Caco-2 (cell line): ENCODE data around the gene FAM180A. TPM values are rescaled to one million over a fixed set of nuclear protein-coding genes. Genes with fewer than 3 reads are reported as not detected.

Experiments used
- BruUV-seq: library from RNA; stranded (reverse); fragments of 400-500 nt; replicated peaks from 2 replicates; lab custom pipeline; 2021; lab: Mats Ljungman, UMichigan
- CTCF ChIA-PET: fragments of 300-600 bp; sonication (Branson Sonifier 250); formaldehyde crosslinking; loops from one replicate; lab custom pipeline; 2022; ENCODE audit warnings: antibody characterized with exemption; lab: Charles Lee
- POLR2A ChIA-PET: fragments of 300-600 bp; sonication (Branson Sonifier 250); formaldehyde crosslinking; loops from one replicate; lab custom pipeline; 2022; ENCODE audit warnings: antibody characterized with exemption; lab: Charles Lee
- DNase-seq, 2 experiments: peaks; one replicate each; pipeline versions ENCODE4 v3.0.0 to v3.0.0-alpha.2; 2020 to 2022
- H3K27me3 ChIP-seq: replicated peaks from 2 replicates; pipeline ENCODE4 v1.6.0; 2011; ENCODE audit warnings: low read length; ENCODE audit not compliant: control insufficient read depth, insufficient read depth
- H3K36me3 ChIP-seq: 2 replicates; pipeline ENCODE4 v1.5.1; 2011; ENCODE audit warnings: low read length; ENCODE audit not compliant: control insufficient read depth, insufficient read depth
- H3K4me1 ChIP-seq: fragments of 250-450 bp; sonication (Bioruptor Pico); 2 replicates; pipeline ENCODE4 v1.5.1; 2020; ENCODE audit warnings: mild to moderate bottlenecking
- H3K4me3 ChIP-seq: 2 replicates; pipeline ENCODE4 v1.5.1; 2011; ENCODE audit warnings: low read depth, mild to moderate bottlenecking, control low read depth, low read length
- H3K9me3 ChIP-seq: fragments of 250-450 bp; sonication (Bioruptor Pico); 2 replicates; pipeline ENCODE4 v1.5.1; 2020; ENCODE audit warnings: mild to moderate bottlenecking, moderate library complexity
- H3K27ac Mint-ChIP-seq: one replicate; pipeline ENCODE4 v1.8.0; 2022; ENCODE audit warnings: mixed read lengths; ENCODE audit not compliant: unreplicated experiment
- H3K27me3 Mint-ChIP-seq: one replicate; pipeline ENCODE4 v1.8.0; 2022; ENCODE audit warnings: mixed read lengths; ENCODE audit not compliant: insufficient read depth, unreplicated experiment
- H3K36me3 Mint-ChIP-seq: one replicate; pipeline ENCODE4 v1.8.0; 2022; ENCODE audit warnings: mild to moderate bottlenecking, mixed read lengths; ENCODE audit not compliant: insufficient read depth, unreplicated experiment
- H3K4me1 Mint-ChIP-seq: one replicate; pipeline ENCODE4 v1.8.0; 2022; ENCODE audit warnings: low read depth, mixed read lengths; ENCODE audit not compliant: unreplicated experiment
- H3K4me3 Mint-ChIP-seq: one replicate; pipeline ENCODE4 v1.8.0; 2022; ENCODE audit warnings: mild to moderate bottlenecking, moderate library complexity, mixed read lengths; ENCODE audit not compliant: unreplicated experiment
- H3K9me3 Mint-ChIP-seq: one replicate; pipeline ENCODE4 v1.8.0; 2022; ENCODE audit warnings: mixed read lengths; ENCODE audit not compliant: unreplicated experiment
- intact Hi-C: fragments of 100-400 bp; cut with micrococcal nuclease; formaldehyde crosslinking; loops from one replicate; pipeline ENCODE4 v1.10.0; 2022; ENCODE audit not compliant: unreplicated experiment
- total RNA-seq: library from RNA; stranded (reverse); gene quantifications from 2 replicates; pipeline ENCODE4 v1.2.3, GENCODE V29; 2022
- TF ChIP-seq, protein P1 (sequence below), 2 experiments: fragments of 200-600 bp in 1 of 2; IDR thresholded peaks; 1 replicate in 1 of 2; 2 replicates in 1 of 2; pipeline versions ENCODE4 v1.5.1 to v1.8.0; 2011 to 2022; ENCODE audit warnings: antibody characterized with exemption in 1 of 2, control low read depth in 1 of 2, inconsistent platforms in 1 of 2, low read depth in 1 of 2, low read length in 1 of 2, mild to moderate bottlenecking in 1 of 2, moderate library complexity in 1 of 2; ENCODE audit not compliant: insufficient read depth in 1 of 2, severe bottlenecking in 1 of 2, unreplicated experiment in 1 of 2

FAM180A gene
- total RNA-seq, 1 experiment from 2014 or later: not detected

DNA sequence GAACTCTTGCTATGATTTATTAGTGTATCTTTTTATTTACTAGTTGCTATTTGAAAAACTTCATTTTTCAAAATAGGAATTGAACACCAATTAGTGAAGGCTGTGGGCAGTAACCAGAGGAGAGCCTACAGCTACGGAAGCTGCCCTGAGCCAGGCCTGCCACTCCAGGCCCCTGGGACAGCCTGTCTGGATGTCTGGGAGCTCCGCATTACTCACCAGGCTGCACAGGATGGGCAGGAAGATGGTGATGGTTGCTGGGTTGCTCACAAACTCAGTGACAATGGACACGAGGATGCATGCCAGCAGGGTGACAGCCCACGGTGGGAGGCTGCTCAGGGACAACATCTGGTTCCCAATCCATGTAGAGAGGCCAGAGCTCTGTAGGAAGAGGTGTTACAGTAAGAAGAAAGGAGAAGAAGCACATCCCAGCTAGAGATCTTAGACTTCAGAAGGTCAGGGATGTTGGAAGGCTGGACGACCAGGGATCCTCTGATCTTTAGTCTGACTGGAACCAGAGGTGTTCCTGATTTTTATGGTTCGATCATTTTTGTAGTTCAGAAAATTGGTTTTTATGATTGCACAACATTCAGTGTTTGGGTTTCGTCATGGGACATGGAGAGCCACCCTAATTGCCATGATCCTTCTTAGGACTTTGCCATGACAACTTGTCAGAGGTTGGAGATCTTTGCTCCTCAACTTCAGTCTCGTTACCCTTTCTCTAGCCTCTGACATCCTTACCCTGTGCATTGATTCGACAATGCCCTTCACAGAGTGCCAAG, 63.1 kb downstream of the FAM180A start:
- intact Hi-C loops: no loop called here
- Mint-ChIP-seq H3K27me3 (no peaks in the 10 kb centered on the region), H3K36me3 (no peaks in the 10 kb centered on the region), H3K4me1 (no peaks in the 10 kb centered on the region), H3K9me3 (no peaks in the 10 kb centered on the region), H3K4me3 (no peak overlapping the region), H3K27ac (no peak overlapping the region)
- CTCF ChIA-PET: interaction anchor here (0.9 to 1.0 kb wide), 2 partner anchors 13 to 15 kb away, joined by 3 read pairs; no protein-coding TSS in a partner anchor
- Histone ChIP-seq H3K27me3 (no peaks in the 10 kb centered on the region), H3K9me3 (no peaks in the 10 kb centered on the region), H3K36me3 (no peaks in the 10 kb centered on the region; the same call in 1 of the 2 replicates), H3K4me3 (no peak overlapping the region), H3K4me1 (no peaks in the 10 kb centered on the region)
- TF ChIP-seq, protein P1, sequence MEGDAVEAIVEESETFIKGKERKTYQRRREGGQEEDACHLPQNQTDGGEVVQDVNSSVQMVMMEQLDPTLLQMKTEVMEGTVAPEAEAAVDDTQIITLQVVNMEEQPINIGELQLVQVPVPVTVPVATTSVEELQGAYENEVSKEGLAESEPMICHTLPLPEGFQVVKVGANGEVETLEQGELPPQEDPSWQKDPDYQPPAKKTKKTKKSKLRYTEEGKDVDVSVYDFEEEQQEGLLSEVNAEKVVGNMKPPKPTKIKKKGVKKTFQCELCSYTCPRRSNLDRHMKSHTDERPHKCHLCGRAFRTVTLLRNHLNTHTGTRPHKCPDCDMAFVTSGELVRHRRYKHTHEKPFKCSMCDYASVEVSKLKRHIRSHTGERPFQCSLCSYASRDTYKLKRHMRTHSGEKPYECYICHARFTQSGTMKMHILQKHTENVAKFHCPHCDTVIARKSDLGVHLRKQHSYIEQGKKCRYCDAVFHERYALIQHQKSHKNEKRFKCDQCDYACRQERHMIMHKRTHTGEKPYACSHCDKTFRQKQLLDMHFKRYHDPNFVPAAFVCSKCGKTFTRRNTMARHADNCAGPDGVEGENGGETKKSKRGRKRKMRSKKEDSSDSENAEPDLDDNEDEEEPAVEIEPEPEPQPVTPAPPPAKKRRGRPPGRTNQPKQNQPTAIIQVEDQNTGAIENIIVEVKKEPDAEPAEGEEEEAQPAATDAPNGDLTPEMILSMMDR (IDR thresholded peaks at IDR 0.05; ENCODE audit: insufficient read depth in 1 of 2, low read depth in 1 of 2, low read length in 1 of 2, severe bottlenecking in 1 of 2, unreplicated experiment in 1 of 2): no peak
- POLR2A ChIA-PET: no interaction called here
- no TSS peak for BruUV-seq
- no peak for DNase-seq

DNA sequence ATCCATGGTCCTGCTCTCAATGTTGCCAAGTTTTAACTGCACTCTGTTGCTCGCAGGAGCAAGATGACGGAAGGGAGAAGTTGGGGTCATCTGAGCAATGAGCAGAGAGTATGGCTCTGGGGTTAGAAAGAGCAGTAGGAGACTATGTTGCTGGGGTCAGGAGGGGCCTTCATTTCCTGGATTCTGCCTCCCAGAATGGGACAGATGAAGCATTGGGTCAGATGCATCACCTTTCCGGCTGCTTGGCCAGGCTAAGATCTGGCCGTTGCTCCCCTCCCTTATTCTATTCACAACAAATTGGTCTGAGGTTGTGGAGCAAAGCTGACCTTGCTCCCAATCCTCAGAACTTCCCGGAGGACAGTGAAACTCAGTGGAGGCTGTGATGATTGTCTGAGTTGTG, 63.9 kb downstream of the FAM180A start:
- no peak for DNase-seq
- H3K27me3 ChIP-seq: no peaks in the 10 kb centered on the region
- ChIA-PET POLR2A (no interaction called here), CTCF (interaction anchor here (0.9 to 1.0 kb wide), 2 partner anchors 12 to 15 kb away, joined by 3 read pairs; no protein-coding TSS in a partner anchor)
- intact Hi-C loops: no loop called here
- H3K9me3 ChIP-seq: no peaks in the 10 kb centered on the region
- Mint-ChIP-seq H3K4me1 (no peaks in the 10 kb centered on the region), H3K4me3 (no peak overlapping the region), H3K9me3 (no peaks in the 10 kb centered on the region), H3K27ac (no peak overlapping the region), H3K27me3 (no peaks in the 10 kb centered on the region), H3K36me3 (no peaks in the 10 kb centered on the region)
- H3K4me1 ChIP-seq: no peaks in the 10 kb centered on the region
- H3K36me3 ChIP-seq: no peaks in the 10 kb centered on the region; the same call in 1 of the 2 replicates
- H3K4me3 ChIP-seq: no peak overlapping the region
- no TSS peak for BruUV-seq
- TF ChIP-seq, protein P1 (IDR thresholded peaks at IDR 0.05; ENCODE audit: insufficient read depth in 1 of 2, low read depth in 1 of 2, low read length in 1 of 2, severe bottlenecking in 1 of 2, unreplicated experiment in 1 of 2): no peak

DNA sequence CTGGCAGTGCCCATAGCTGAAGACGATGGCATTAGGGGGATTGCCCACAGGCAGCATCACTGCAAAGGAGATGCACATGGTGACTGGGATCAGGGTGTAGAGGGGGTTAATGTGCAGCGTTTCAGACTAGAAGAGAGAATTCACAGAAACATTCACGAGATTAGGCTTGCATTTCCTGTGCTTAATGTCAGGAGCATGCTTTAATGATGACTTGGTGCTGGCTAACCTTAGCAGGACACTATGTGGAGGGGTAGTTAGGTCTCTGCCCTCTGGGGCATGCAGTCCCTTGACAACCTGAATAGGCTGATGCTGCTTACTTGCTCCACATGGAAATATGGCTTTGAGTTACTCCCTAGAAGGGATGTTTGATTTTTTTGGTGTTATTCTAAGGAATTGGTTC, 64.5 kb downstream of the FAM180A start:
- CTCF ChIA-PET: interaction anchor here (1.0 kb wide), 1 partner anchor 11 kb away, joined by 3 read pairs; no protein-coding TSS in a partner anchor
- intact Hi-C loops: no loop called here
- DNase-seq: no peak
- POLR2A ChIA-PET: no interaction called here
- Mint-ChIP-seq H3K27me3 (no peaks in the 10 kb centered on the region), H3K4me1 (no peaks in the 10 kb centered on the region), H3K36me3 (no peaks in the 10 kb centered on the region), H3K27ac (no peak overlapping the region), H3K9me3 (no peaks in the 10 kb centered on the region), H3K4me3 (no peak overlapping the region)
- no TSS peak for BruUV-seq
- H3K4me1 ChIP-seq: no peaks in the 10 kb centered on the region
- H3K36me3 ChIP-seq: no peaks in the 10 kb centered on the region
- H3K27me3 ChIP-seq: no peaks in the 10 kb centered on the region
- TF ChIP-seq, protein P1 (IDR thresholded peaks at IDR 0.05; ENCODE audit: insufficient read depth in 1 of 2, low read depth in 1 of 2, low read length in 1 of 2, severe bottlenecking in 1 of 2, unreplicated experiment in 1 of 2): no peak
- H3K9me3 ChIP-seq: no peaks in the 10 kb centered on the region
- no peak overlapping the region for H3K4me3 ChIP-seq
